HG03135 (cell line): ENCODE measurements around the gene ARHGAP42.
A peak's percentile ranks its signal among the peaks of the same experiment; 100 is the strongest.

Experiments
- ATAC-seq: cut with Tn5 transposase; IDR thresholded peaks from one replicate; pipeline ENCODE4 v1.9.1; 2021; ENCODE audit warnings: mild to moderate bottlenecking, moderate library complexity; ENCODE audit not compliant: unreplicated experiment

The ARHGAP42 gene

DNA sequence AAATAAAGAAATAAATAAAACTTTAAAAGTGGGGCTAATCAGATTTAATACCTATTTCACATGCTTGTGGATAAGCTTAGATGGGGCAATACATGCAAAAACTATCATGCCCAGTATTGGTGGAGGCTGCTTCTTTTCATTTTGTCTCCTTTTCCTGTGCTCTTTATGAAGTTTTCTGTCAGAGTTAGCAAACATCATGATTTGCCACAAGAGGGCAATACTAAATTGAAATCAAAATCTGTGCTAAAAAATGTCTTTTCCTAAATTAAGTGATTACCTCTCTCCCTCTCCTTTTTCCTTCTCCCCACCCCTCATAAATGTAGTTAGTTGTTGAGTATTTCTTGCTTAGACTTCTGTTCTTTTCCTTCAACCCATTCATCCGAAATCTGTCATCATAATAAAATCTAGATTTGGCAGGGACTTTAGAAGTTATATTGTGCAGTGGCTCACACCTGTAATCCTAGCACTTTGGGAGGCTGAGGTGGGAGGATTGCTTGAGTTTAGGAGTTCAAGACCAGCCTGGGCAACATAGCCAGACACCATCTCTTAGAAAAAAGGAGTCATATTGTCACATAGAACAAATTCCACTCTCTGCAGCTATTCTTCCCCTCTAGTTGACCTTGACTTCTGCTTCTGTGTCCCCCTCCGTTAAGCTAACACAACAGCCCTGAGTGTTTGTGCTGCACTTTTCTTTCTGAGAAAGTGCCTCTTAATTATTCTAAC, 4.7 kb upstream of the ARHGAP42 start:
- no peak for ATAC-seq

DNA sequence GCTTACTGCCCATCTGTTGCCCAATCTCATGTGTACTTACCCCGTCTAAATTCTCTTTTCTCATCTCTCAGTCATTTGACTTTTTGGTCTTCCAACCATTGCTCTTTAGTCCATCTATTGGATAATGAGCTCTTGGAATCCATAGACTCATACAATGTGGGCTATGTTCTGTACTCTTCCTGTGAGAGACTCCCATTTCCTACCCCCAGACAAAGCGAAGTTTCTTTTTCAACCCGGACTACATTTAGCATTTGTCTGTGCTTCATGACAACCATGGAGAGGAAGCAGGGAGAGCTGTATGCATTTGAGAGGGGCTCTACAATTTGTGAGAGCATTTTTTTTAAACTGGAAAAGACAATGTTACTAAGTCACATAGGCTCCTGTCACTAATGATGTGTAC, 4.0 kb upstream of the ARHGAP42 start:
- ATAC-seq: no peak

DNA sequence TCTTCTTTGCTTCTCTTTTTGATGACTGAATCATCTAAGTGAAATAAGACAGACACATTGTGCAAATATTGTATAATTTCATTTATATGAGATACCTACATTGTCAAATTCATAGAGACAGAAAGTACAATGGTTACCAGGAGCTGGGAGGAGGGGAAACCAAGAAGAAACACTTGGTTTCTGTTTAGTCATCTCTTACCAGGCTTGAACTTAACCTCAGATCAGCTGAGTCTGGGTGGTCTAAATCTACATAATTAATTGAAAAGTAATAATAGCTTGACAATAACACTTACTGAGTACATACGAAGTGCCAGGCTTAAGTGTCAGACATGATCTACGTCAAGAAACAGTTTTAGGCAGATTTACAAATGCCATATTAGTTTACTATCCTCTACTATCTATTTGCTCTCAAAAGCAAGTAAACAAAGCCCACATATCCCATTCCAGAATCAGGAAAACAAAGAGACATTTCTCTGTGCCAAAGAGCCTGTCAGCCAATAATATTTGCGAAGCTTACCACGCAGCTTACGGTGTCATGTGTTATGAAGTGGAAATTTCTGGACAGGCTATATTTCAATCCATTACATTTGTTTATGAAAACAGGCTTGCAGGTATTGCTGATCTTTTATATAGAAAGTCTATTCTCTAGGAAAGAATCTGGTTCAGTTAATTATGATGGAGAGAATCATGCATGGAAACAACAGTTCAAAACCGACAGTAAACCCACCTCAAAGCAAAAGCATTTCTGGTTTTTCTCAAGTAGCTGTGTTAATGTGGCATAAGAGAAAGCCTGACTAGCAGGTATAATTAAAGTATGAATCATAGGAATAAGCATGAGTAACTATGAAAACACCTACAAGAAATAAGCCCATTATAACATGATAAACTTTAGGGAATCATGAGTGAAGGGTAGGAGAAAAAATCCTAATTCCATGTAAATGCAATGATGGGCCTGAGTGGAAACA, 2.7 kb upstream of the ARHGAP42 start:
- ATAC-seq: peak; percentile 28

DNA sequence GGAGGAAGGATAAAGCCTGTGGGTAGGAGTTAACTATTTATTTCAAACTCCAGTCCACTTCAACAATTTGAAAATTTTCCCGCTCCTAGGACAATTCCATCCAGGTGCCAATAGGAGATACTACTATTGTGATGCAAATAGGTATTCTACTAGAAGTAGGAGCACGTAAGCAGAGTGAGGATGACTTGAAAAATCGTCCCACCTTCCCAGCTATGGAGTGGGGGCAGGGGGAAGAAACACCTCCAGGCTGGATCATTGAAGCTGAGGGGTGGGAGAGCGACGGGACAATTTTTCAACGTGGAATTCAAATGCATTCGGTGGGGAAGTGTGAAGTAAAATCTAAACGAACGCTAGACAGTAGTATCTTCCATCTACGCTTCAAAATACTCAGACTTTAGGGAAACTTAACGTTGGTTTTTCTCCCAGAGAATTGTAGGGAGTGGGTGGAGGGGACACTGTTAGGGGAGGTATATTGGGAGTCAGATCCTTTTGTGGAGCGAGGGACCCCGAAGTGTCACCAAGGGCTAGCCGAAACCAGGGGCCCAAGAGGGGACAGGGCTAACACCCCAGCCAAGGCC, 523 bp upstream of the ARHGAP42 start:
- ATAC-seq: no peak

DNA sequence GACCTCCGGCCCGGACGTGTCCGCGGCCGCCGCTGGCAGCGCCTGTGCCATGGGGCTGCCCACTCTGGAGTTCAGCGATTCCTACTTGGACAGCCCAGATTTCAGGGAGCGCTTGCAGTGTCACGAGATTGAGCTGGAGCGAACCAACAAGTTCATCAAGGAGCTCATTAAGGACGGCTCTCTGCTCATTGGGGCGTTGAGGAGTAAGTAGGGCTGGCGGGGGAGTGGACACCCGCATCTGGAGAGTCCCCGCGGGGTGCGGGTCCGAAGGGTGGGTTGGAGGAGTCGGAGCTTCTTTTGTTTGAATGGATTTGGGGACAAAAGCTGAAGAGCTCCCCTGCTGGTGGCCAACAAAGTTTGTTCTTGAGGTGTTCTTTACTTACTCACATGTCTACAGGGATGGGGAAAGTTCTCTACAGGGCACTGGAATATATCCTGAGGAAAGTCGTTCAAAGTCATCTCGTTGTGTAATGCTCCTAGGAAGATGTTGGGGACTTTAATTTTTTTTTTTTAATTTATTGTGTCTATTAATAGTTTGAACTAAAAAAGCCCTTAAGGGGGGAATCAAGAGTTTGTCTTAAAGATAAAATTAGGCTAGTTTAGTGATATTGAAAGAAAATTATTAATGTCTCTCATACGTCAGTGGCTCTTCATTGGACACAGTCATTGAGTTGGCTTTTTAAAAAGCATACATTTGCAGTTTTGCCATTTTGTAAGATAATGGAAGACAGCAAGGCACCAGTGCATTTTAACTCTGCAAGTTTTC, 725 bp downstream of the ARHGAP42 start:
- peak; percentile 69 for ATAC-seq

DNA sequence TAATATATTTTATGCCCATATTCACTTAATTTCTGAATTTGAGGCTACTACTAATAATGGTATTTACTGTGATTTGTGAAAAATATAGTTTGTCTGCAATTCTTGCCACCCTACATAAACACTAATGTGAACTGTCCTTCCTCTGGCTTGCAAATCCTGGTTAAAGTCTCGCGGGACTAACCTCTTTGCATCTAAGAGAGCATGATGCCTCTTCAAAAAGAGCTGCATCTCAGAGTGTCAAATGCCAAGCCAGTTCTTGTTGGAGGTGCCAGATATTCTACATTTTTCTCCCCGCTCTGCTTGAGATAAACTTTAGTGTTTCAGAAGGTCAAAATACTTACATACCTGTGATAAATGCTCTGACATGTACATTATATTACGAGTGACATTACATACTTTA, 2.1 kb downstream of the ARHGAP42 start:
- no peak for ATAC-seq

DNA sequence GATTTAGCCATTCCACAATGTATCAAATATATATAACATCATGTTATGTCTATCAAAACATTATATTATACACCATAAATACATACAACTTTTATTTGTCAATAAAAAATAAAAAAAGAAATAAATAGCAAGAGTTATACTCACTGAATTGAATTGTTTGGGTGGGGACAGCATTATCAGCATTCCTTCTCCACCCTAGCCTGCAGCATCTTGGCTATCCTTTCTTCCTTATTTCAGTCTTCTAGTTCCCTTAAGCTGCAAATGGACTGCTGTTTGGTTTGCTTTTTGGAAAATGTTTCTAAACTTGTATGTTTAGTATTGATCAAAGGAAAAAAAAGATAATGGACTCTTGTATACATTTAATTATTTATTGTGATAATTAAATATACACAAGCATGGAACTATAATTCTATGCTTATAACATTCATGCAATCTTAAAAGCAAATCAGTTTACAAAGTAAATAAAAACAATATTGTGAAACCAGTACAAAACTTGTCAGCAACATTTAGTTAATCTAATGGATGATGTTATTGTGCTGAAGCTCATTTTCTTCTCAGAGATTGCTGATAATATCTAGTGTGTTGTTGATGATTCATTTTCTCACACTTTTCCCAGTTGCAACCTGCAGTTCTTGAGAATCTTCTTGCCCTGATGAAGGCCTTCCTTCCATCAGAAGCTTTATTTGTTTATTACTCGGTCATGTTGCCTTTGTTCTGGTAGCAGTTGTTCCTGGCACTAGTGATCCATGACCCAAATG, 5.0 kb downstream of the ARHGAP42 start:
- ATAC-seq: no peak

DNA sequence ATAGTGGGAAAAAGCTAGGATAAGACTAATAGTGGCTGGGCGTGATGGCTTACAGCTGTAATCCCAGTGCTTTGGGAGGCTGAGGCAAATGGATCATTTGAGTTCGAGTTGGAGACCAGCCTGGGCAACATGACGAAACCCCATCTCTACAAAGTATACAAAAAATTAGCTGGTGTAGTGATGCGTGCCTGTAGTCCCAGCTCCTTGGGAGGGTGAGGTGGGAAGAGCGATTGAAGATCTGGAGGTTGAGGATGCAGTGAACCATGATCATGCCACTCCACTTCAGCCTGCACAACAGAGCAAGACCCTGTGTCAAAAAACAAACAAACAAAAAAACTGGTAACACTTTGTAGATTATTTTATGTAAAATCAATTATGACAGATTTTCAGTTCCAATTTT, 8.8 kb downstream of the ARHGAP42 start:
- no peak for ATAC-seq

DNA sequence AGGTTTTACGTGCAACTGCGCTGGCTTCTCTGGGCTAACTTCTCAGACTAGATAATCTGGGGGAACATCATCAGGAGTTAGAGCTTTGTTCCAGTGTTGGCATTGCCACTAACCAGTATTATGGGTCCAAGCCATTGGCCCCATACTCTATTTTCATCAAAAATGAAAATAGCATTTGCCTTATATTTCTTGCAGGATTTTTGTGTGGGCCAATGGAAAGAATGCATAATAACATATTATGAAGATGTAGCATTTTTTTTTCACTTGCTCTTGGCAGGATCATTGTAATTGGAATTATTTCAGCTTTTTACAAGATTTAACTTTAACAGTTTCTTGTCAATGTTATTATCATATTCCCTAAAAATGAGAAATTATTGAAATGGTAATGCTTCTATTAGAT, 16.1 kb downstream of the ARHGAP42 start:
- ATAC-seq: no peak

DNA sequence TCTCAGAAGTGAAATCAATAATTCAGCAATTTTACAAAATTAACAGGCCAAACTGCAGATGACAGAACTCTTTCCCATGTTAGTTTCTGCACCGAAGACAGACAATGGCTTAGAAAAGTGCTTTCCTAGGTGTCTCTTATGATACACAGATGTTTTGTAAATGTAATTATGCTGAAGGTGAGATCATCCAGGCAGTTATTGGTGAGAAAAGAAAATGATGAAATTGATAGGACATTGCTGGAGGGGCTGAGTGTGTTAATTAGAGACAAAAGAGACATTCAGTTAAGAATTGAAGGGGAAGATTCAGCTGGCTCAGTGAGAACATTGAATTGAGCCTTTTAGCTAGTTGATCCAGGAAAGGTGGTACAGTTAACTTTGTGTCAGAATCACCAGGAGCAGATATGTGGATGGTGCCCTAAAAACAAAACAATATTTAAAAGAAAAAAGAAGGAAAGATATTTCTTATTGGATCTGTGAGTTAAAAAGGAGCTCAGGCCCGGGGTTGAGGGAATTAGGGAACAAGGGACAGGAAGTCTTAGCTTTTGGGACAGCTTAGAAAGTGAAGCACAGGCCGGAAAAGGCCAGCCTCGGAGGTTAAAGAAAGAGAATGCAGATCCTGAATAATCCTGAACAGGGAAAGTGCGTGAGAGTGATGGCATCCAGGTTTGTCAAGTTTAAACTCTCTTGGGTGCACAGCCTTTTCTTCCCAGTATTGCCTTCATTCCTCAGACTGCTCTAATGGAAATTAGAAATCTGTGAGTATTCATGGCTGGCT, 16.9 kb downstream of the ARHGAP42 start:
- ATAC-seq: no peak

DNA sequence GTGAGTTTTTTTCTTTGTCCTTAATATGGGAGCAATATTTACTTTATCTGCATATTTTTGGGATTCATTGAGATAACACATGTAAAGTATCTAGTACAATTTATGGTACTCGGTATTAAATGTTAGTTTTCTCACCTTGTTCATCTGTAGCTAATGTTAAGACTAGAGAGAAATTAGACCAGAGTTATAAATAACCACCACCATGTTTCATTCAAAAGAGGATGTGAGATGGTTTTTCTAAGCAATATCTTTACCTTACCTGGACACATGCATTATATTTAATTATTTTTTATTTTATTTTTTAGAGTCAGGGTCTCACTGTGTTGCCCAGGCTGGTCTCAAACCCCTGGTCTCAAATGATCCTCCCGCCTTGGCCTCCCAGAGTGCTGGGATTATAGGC, 18.4 kb downstream of the ARHGAP42 start:
- peak; percentile 42 for ATAC-seq

DNA sequence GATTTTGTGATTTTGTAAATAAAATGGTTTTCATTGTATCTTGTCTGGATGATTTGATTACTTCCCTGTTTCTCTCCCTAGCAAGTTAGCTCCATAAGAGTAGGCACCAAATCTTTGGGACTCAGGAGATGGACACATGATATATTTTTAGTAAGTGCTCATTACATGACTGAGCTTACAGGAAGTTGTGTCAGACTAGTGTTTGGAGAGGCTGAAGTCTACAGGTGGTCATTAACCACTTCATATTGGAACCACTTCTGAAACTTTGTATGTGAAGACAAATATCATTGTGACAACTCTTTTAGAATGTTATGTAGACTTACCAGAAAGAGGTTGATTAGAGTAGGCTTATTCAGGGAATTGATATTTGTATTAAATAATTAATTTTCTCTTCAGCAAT, 19.1 kb downstream of the ARHGAP42 start:
- ATAC-seq: peak; percentile 62

DNA sequence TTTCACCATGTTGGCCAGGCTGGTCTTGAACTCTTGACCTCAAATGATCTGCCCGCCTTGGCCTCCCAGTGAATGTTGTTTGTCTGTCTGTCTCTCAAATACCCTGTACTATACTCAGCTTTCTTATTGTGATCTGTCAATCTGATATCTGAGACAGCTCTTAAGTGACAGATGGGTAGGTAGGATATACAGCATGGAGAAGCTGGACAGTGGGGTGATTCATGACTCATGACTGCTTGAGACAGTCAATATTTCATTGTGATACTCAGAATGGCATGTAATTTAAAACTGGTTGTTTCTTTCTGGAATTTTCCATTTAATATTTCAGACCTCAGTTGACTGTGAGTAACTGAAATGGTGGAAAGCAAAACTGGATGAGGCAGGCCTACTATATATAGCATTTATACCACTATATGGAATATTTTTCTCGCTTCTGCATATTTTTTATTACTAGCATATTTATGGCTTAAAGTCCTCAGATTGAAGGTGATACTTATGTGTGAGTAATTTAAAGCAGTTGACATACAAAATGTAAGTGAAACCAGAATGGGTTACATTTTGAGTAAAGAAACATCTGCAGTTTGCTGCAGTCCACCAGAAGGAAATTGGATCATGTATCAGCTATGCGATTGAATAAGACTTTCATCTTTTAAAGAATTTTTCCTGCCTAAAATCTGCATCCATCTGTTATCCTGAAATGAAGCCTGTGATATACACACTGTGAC, 22.3 kb downstream of the ARHGAP42 start:
- peak; percentile 57 for ATAC-seq

DNA sequence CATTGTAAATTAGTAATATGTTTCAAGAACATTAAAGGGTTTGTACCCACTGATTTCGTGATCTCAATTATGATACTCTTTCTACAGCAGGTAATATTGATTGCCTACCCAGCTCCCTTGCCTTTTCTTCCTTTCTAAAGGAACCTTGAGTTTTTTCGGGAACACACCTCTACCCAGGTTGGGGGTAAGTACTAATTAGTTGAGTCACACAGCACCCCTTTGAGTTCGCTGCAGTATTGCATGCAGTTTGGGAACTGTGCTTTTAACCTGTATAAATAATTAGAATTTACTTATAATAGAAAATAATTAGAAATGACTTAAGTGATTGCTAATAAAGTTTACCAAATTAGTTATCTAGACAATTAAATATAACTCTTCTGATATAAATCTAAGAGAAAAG, 24.9 kb downstream of the ARHGAP42 start:
- no peak for ATAC-seq

DNA sequence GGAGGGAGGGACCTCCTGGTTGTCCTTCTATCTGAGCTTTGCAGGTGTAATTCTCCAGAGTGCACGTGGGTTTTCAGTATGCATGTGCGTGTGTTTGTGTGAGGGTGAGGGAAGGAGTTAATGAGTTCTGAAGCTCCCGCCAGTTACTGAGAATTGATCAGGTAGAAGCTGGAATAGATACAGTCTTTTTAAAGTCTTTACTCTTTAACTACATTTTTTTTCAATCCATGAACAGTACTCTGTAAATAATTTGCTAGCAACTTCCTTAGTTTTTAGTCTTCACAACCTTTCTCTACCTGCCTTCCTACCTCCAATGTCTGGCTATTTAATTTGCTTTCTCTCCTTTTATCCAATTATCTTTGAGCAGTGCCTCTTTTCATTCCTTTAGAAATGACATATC, 25.5 kb downstream of the ARHGAP42 start:
- ATAC-seq: no peak

DNA sequence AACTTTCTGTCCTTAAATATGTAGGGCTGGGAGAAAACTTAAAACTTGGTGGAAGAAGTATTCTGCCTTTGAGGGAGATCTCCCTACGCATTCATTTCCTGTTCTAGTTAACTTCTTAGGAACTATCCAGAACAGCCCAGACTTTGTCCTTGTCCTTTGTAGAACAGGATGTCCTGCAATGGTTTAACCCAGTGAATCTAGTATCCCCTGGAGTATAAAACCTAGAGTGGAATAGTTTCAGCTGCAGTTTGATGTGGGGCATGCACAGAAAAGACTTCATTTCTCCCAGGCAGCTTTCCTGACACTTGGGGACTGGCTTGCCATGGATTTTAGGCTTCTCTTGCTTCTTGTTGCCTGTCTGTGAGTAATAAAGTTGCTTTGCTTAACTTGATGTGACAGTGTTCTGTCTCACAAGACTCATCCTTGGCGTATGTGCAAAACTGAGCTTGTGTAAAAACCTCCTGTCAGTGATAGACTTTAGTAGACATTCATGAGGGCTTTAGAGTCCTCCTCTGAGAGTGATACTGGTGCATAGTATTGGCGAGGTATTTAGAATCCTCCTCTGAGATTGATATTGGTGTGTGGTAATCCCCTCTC, 28.2 kb downstream of the ARHGAP42 start:
- no peak for ATAC-seq

DNA sequence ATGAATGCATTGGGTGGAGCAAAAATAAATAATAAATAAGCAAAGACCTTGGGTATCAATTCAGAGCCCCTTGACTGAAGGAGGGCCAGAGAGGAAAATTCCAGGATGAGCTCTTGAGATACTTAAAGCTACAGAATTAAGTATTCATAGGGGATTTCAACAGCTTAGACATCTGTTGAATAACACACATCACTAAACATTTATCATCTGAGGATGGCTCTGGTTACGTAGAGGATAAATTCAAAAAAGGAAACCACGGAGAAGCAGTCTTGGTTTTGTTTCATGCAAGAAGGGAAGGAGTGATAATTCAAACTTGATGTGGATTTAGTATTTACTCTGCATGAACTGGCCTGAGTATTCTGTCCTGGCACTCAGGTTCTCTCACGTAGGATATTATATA, 29.8 kb downstream of the ARHGAP42 start:
- no peak for ATAC-seq

DNA sequence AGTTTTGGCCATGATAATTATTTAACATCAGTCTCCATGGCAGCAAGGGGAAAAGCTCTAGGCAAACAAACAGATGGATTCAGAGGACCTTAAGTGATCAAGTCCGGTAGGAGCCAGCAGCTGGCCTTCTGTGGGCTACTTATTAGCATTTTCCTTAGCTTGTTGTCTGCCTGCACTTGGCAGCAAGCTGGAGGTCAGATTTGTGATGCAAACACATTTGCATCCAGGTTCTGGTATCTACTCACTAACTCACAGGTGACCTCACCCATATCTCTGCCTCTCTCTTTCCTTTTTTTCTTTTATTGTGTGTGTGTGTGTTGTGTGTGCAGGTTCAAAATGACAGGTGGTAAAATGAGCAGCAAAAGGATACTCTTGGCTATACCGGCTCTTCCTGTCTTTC, 32.3 kb downstream of the ARHGAP42 start:
- ATAC-seq: no peak
